GM12872 (cell line): ENCODE data around the gene DTNBP1.

Source experiments
- CTCF ChIP-seq: IDR thresholded peaks from 3 replicates; pipeline ENCODE4 v1.5.1; 2011; ENCODE audit warnings: low read depth, mild to moderate bottlenecking, low read length, moderate library complexity; ENCODE audit not compliant: insufficient read depth

DTNBP1 gene

GRCh38 chr6:15621203-15622044, 41.4 kb downstream of the DTNBP1 start:
- no peak for TF ChIP-seq CTCF

DNA sequence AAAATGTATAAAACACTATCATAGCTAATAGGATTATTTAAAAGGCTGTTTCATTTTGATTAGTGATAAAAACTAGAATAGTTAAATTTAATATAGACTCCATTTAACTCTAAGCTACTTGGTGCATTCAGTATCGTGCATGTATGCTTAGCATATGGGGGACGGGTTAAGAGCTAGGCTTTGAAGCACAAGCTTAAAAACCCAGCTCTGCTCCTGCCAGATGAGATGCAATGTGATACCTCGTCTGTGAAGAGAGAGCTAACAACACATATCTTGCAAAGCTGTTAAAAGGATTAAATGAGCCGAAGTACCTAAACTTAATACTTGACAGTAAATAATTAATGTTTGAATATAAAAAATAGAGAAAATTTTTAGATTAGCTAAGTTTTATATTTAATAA, 42.2 kb downstream of the DTNBP1 start:
- TF ChIP-seq CTCF: no peak

DNA sequence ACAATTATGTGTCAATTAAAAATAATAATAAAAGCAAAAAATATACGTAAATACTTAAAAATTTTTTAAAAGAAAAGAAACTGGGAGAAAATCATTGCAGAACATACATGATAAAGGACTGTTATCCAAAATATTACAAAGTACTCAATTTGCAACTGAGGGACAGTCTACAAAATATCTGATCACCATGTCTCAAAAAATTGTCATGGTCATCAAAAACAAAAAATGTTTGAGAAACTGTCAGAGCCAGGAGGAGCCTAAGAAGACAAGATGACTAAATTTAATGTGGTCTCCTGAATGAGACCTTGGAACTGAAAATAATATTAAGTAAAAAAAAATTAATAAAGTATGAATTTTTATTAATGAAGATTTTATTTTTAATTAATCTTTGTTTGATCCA, 43.5 kb downstream of the DTNBP1 start:
- no peak for TF ChIP-seq CTCF

GRCh38 chr6:15618685-15619084, 44.1 kb downstream of the DTNBP1 start:
- no peak for TF ChIP-seq CTCF

- TF ChIP-seq CTCF: no peak
These were observed 46.6 kb downstream of the DTNBP1 start for GRCh38 chr6:15616261-15616660.

- TF ChIP-seq CTCF: no peak
These were observed 47.0 kb downstream of the DTNBP1 start for GRCh38 chr6:15615802-15616201.

GRCh38 chr6:15614277-15614676, 48.6 kb downstream of the DTNBP1 start:
- no peak for TF ChIP-seq CTCF
